ENCODE measurements around the gene SULT4A1. TPM values are rescaled to one million over a fixed set of nuclear protein-coding genes. Genes with fewer than 3 reads are reported as not detected.
"Not testable (repeated sequence)": the region's sequence is repeated elsewhere in the genome, so short reads cannot be mapped to it uniquely, and the experiment has no call there.

The SULT4A1 gene
- total RNA-seq, 1 experiment from 2014 or later = 0.15 TPM

- H3K4me1 ChIP-seq (ENCODE audit: insufficient read depth, low read length, poor library complexity, severe bottlenecking) = no peaks in the 10 kb centered on the region
- no peaks in the 10 kb centered on the region for H3K9me3 ChIP-seq (ENCODE audit: low read depth, low read length, poor library complexity, severe bottlenecking)
- no peak for DNase-seq (ENCODE audit: low spot score)
- H3K36me3 ChIP-seq (ENCODE audit: insufficient read depth, low read length, poor library complexity, severe bottlenecking) = no peaks in the 10 kb centered on the region
- no TSS peak for BruUV-seq (replicated peaks)
- POLR2A ChIA-PET (ENCODE audit: low non-redundant PET) = no interaction called here
- no peak for TF ChIP-seq CTCF (conservative IDR thresholded peaks at IDR 0.05; ENCODE audit: low read depth, low read length)
- TF ChIP-seq EZH2 (IDR thresholded peaks at IDR 0.05; ENCODE audit: borderline replicate concordance, low read depth, low read length, poor library complexity, severe bottlenecking) = no peak
- CTCF ChIA-PET = no interaction called here
- peaks cover 27% of the 10 kb centered on the region for H3K27me3 ChIP-seq (replicated peaks; ENCODE audit: insufficient read depth, low read depth, low read length, poor library complexity)
- no peak overlapping the region for H3K4me3 ChIP-seq (ENCODE audit: low read depth, low read length, poor library complexity, severe bottlenecking)
- no peak overlapping the region for H3K27ac ChIP-seq (ENCODE audit: low read depth, low read length, poor library complexity, severe bottlenecking)
- intact Hi-C loops (cut with micrococcal nuclease; ENCODE audit: unreplicated experiment) = no loop called here
Measured at GRCh38 chr22:43878079-43878795, 15.9 kb upstream of the SULT4A1 start.

- BruUV-seq (replicated peaks) = no TSS peak
- no peak overlapping the region for H3K27ac ChIP-seq (ENCODE audit: low read depth, low read length, poor library complexity, severe bottlenecking)
- peaks cover 36% of the 10 kb centered on the region for H3K27me3 ChIP-seq (replicated peaks; ENCODE audit: insufficient read depth, low read depth, low read length, poor library complexity)
- ChIA-PET POLR2A (ENCODE audit: low non-redundant PET) (no interaction called here), CTCF (no interaction called here)
- intact Hi-C loops (cut with micrococcal nuclease; ENCODE audit: unreplicated experiment) = no loop called here
- H3K9me3 ChIP-seq (ENCODE audit: low read depth, low read length, poor library complexity, severe bottlenecking) = no peaks in the 10 kb centered on the region
- DNase-seq (ENCODE audit: low spot score) = no peak
- TF ChIP-seq CTCF (conservative IDR thresholded peaks at IDR 0.05; ENCODE audit: low read depth, low read length) (no peak), EZH2 (IDR thresholded peaks at IDR 0.05; ENCODE audit: borderline replicate concordance, low read depth, low read length, poor library complexity, severe bottlenecking) (no peak)
- H3K36me3 ChIP-seq (ENCODE audit: insufficient read depth, low read length, poor library complexity, severe bottlenecking) = no peaks in the 10 kb centered on the region
- no peak overlapping the region for H3K4me3 ChIP-seq (ENCODE audit: low read depth, low read length, poor library complexity, severe bottlenecking)
- no peaks in the 10 kb centered on the region for H3K4me1 ChIP-seq (ENCODE audit: insufficient read depth, low read length, poor library complexity, severe bottlenecking)
Measured at GRCh38 chr22:43876866-43877509, 14.7 kb upstream of the SULT4A1 start.

GRCh38 chr22:43869799-43870198 is 7.5 kb upstream of the SULT4A1 start:
- BruUV-seq (replicated peaks) = no TSS peak
- no peaks in the 10 kb centered on the region for H3K9me3 ChIP-seq (ENCODE audit: low read depth, low read length, poor library complexity, severe bottlenecking)
- no peaks in the 10 kb centered on the region for H3K36me3 ChIP-seq (ENCODE audit: insufficient read depth, low read length, poor library complexity, severe bottlenecking)
- ChIA-PET POLR2A (ENCODE audit: low non-redundant PET) (no interaction called here), CTCF (no interaction called here)
- H3K4me1 ChIP-seq (ENCODE audit: insufficient read depth, low read length, poor library complexity, severe bottlenecking) = no peaks in the 10 kb centered on the region
- no peak for DNase-seq (ENCODE audit: low spot score)
- peaks cover 21% of the 10 kb centered on the region for H3K27me3 ChIP-seq (replicated peaks; ENCODE audit: insufficient read depth, low read depth, low read length, poor library complexity)
- H3K27ac ChIP-seq (ENCODE audit: low read depth, low read length, poor library complexity, severe bottlenecking) = no peak overlapping the region
- intact Hi-C loops (cut with micrococcal nuclease; ENCODE audit: unreplicated experiment) = no loop called here
- TF ChIP-seq EZH2 (IDR thresholded peaks at IDR 0.05; ENCODE audit: borderline replicate concordance, low read depth, low read length, poor library complexity, severe bottlenecking) (no peak), CTCF (conservative IDR thresholded peaks at IDR 0.05; ENCODE audit: low read depth, low read length) (no peak)
- H3K4me3 ChIP-seq (ENCODE audit: low read depth, low read length, poor library complexity, severe bottlenecking) = no peak overlapping the region

GRCh38 chr22:43869001-43869400 is 6.7 kb upstream of the SULT4A1 start:
- BruUV-seq (replicated peaks); H3K4me1 ChIP-seq (ENCODE audit: insufficient read depth, low read length, poor library complexity, severe bottlenecking); POLR2A ChIA-PET (ENCODE audit: low non-redundant PET); H3K27ac ChIP-seq (ENCODE audit: low read depth, low read length, poor library complexity, severe bottlenecking); H3K4me3 ChIP-seq (ENCODE audit: low read depth, low read length, poor library complexity, severe bottlenecking); H3K36me3 ChIP-seq (ENCODE audit: insufficient read depth, low read length, poor library complexity, severe bottlenecking); intact Hi-C loops (cut with micrococcal nuclease; ENCODE audit: unreplicated experiment); DNase-seq (ENCODE audit: low spot score); H3K9me3 ChIP-seq (ENCODE audit: low read depth, low read length, poor library complexity, severe bottlenecking); CTCF ChIA-PET: not testable (repeated sequence)
- peaks cover 29% of the 10 kb centered on the region for H3K27me3 ChIP-seq (replicated peaks; ENCODE audit: insufficient read depth, low read depth, low read length, poor library complexity)
